Activated naive CD8-positive, alpha-beta T cell treated with anti-CD3 and anti-CD28 coated beads, Interleukin-2, amount 50 U/mL, for 24 hours (primary cell): ENCODE measurements around the gene VSTM1.

Source experiments
- ATAC-seq: fragments of 150-1000 bp; cut with Tn5 transposase; one replicate; pipeline ENCODE4 v1.10.0; 2021
- DNase-seq: peaks from one replicate; pipeline ENCODE4 v3.0.0; 2021
- H3K27ac Mint-ChIP-seq: one replicate; pipeline ENCODE4 v1.8.0; 2021; ENCODE audit warnings: mild to moderate bottlenecking, mixed read lengths
- H3K27me3 Mint-ChIP-seq: one replicate; pipeline ENCODE4 v1.8.0; 2021; ENCODE audit warnings: mixed read lengths
- H3K36me3 Mint-ChIP-seq: one replicate; pipeline ENCODE4 v1.8.0; 2021; ENCODE audit warnings: low read depth, mixed read lengths
- H3K4me1 Mint-ChIP-seq: one replicate; pipeline ENCODE4 v1.8.0; 2021; ENCODE audit warnings: mixed read lengths
- H3K4me3 Mint-ChIP-seq: one replicate; pipeline ENCODE4 v1.8.0; 2021; ENCODE audit warnings: mild to moderate bottlenecking, moderate library complexity, mixed read lengths
- H3K9me3 Mint-ChIP-seq: one replicate; pipeline ENCODE4 v1.8.0; 2021; ENCODE audit warnings: mixed read lengths

VSTM1 gene

DNA sequence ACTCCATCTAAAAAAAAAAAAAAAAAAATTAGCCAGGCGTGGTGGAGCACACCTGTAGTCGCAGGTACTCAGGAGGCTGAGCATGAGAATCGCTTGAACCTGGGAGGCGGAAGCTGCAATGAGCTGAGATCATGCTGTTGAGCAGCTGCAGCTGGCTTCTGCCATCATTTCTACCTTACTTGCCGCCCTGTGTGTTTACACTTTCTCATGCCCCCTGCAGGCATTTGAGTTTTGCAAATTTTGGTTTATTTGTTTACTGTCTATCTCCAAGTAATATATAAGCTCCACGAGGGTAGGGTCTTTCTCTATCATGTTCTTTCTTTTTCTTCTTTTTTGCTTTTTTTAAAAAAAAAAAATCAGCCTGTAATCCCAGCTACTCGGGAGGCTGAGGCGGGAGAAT is 54.3 kb downstream of the VSTM1 start:
- Mint-ChIP-seq H3K27ac (no peak overlapping the region), H3K9me3 (no peaks in the 10 kb centered on the region), H3K4me1 (no peaks in the 10 kb centered on the region), H3K36me3 (no peaks in the 10 kb centered on the region), H3K27me3 (peaks cover 22% of the 10 kb centered on the region), H3K4me3 (no peak overlapping the region)
- ATAC-seq (no peak), DNase-seq (no peak)

- H3K27ac Mint-ChIP-seq, result no peak overlapping the region
- H3K4me1 Mint-ChIP-seq, result no peaks in the 10 kb centered on the region
- no peak for DNase-seq
- H3K27me3 Mint-ChIP-seq, result peaks cover 19% of the 10 kb centered on the region
- ATAC-seq, result no peak
- H3K9me3 Mint-ChIP-seq, result no peaks in the 10 kb centered on the region
- no peaks in the 10 kb centered on the region for H3K36me3 Mint-ChIP-seq
- H3K4me3 Mint-ChIP-seq, result no peak overlapping the region
These were observed 61.0 kb downstream of the VSTM1 start for GRCh38 chr19:54002495-54003315.

GRCh38 chr19:54001496-54001895 is 62.2 kb downstream of the VSTM1 start:
- H3K36me3 Mint-ChIP-seq, result no peaks in the 10 kb centered on the region
- DNase-seq, result no peak
- ATAC-seq, result no peak
- H3K9me3 Mint-ChIP-seq, result no peaks in the 10 kb centered on the region
- H3K27ac Mint-ChIP-seq, result no peak overlapping the region
- H3K4me1 Mint-ChIP-seq, result no peaks in the 10 kb centered on the region
- H3K27me3 Mint-ChIP-seq, result peaks cover 19% of the 10 kb centered on the region
- H3K4me3 Mint-ChIP-seq, result no peak overlapping the region

DNA sequence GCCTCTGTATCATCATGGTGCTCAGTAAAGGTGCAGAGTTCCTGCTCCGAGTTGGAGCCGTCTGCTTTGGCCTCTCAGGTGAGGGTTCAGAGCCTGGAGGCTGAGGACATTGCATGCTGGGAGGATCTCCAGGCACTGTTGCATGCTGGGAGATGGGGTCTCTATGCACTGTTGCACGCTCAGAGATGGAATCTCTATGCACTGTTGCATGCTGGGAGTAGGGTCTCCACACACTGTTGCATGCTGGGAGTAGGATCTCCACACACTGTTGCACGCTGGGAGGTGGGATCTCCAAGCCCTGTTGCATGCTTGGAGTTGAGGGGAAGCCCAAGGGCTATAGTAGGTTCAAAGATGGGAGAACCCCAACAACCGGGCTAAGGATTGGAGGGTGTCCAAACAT is 64.0 kb downstream of the VSTM1 start:
- Mint-ChIP-seq H3K9me3 (no peaks in the 10 kb centered on the region), H3K27me3 (peaks cover 34% of the 10 kb centered on the region)

DNA sequence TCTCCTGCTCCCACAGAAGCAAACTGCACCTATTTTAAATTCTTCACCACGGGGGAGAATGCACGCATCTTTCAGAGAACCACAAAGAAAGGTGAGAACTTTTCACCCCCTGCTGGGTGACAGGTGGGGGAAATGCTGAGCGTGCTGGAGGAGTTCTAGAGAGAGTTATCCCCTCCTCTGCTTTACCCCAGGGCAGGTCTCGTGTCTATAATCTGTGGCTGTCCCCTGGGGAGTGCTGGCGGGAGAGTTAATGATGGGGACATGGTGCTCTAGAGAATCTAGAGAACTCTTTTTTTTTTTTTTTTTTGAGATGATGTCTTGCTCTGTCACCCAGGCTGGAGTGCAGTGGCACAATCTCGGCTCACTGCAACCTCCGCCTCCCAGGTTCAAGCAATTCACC is 65.5 kb downstream of the VSTM1 start:
- ATAC-seq (no peak), DNase-seq (no peak)
- Mint-ChIP-seq H3K27me3 (peaks cover 47% of the 10 kb centered on the region), H3K36me3 (no peaks in the 10 kb centered on the region), H3K4me1 (no peaks in the 10 kb centered on the region), H3K4me3 (no peak overlapping the region), H3K27ac (no peak overlapping the region), H3K9me3 (no peaks in the 10 kb centered on the region)

More for the DNA sequence above, 64.0 kb downstream of the VSTM1 start:
- no peaks in the 10 kb centered on the region for H3K36me3 Mint-ChIP-seq
- no peak overlapping the region for H3K27ac Mint-ChIP-seq
- DNase-seq, result no peak
- no peak overlapping the region for H3K4me3 Mint-ChIP-seq
- no peak for ATAC-seq
- H3K4me1 Mint-ChIP-seq, result no peaks in the 10 kb centered on the region

DNA sequence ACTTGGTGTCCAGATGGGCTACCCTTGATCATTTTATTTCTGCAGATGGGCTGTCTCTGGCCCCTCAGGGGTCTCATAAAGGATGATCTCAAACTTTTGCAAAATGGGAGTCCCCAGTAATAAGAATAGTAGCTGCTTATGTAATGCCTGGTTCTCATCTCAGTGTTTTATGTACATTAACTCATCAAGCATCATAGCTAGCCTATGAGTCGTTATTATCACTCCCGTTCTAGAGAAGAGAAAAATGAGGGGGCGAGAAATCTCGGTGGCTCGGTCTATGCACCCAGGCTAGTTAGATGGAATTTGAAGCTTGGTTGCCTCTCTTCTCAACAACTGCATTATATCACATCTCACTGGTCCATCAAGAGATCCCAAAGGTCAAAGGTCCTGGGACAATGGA is 68.9 kb downstream of the VSTM1 start:
- no peaks in the 10 kb centered on the region for H3K36me3 Mint-ChIP-seq
- H3K4me1 Mint-ChIP-seq, result peaks cover 5% of the 10 kb centered on the region
- no peak overlapping the region for H3K4me3 Mint-ChIP-seq
- no peak overlapping the region for H3K27ac Mint-ChIP-seq
- H3K9me3 Mint-ChIP-seq, result no peaks in the 10 kb centered on the region
- ATAC-seq, result no peak
- peaks cover 49% of the 10 kb centered on the region for H3K27me3 Mint-ChIP-seq
- DNase-seq, result no peak

- Mint-ChIP-seq H3K4me3 (no peak overlapping the region), H3K4me1 (peaks cover 5% of the 10 kb centered on the region), H3K9me3 (no peaks in the 10 kb centered on the region), H3K27me3 (peaks cover 55% of the 10 kb centered on the region), H3K36me3 (no peaks in the 10 kb centered on the region), H3K27ac (no peak overlapping the region)
- DNase-seq, result no peak
- no peak for ATAC-seq
These were observed 70.2 kb downstream of the VSTM1 start for GRCh38 chr19:53993448-53993847.

DNA sequence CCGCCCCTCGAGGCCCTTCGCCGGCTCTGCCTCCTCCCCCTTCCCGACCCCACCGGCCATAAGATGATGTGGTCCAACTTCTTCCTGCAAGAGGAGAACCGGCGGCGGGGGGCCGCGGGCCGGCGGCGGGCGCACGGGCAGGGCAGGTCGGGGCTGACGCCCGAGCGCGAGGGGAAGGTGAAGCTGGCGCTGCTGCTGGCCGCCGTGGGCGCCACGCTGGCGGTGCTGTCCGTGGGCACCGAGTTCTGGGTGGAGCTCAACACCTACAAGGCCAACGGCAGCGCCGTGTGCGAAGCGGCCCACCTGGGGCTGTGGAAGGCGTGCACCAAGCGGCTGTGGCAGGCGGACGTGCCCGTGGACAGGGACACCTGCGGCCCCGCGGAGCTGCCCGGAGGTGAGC is 70.9 kb downstream of the VSTM1 start:
- ATAC-seq, result no peak
- no peak overlapping the region for H3K4me3 Mint-ChIP-seq
- peaks cover 5% of the 10 kb centered on the region for H3K4me1 Mint-ChIP-seq
- H3K9me3 Mint-ChIP-seq, result no peaks in the 10 kb centered on the region
- H3K27me3 Mint-ChIP-seq, result peaks cover 54% of the 10 kb centered on the region
- H3K27ac Mint-ChIP-seq, result no peak overlapping the region
- no peak for DNase-seq
- no peaks in the 10 kb centered on the region for H3K36me3 Mint-ChIP-seq

DNA sequence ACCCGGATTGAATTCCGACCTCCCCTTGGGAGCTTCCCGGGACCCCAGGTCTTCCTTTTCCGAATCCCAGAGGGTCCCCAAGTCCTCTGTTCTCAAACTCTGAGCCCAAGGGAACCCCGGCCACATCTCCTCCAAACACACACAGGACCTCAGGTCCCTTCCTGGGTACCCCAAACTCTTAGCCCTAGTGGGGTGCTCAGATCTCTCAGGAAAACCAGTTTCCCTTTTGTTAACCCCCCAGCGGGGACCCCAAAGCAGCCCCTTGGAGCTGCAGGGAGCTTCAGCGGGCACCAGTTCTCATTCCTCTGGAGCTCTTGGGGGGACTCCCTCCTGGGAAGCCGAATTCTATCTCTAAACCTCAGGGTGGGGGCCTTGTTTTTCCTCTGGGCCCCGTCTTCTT is 71.5 kb downstream of the VSTM1 start:
- Mint-ChIP-seq H3K27me3 (peaks cover 54% of the 10 kb centered on the region), H3K4me3 (no peak overlapping the region), H3K4me1 (peaks cover 5% of the 10 kb centered on the region), H3K36me3 (no peaks in the 10 kb centered on the region), H3K9me3 (no peaks in the 10 kb centered on the region), H3K27ac (no peak overlapping the region)
- no peak for DNase-seq
- no peak for ATAC-seq

DNA sequence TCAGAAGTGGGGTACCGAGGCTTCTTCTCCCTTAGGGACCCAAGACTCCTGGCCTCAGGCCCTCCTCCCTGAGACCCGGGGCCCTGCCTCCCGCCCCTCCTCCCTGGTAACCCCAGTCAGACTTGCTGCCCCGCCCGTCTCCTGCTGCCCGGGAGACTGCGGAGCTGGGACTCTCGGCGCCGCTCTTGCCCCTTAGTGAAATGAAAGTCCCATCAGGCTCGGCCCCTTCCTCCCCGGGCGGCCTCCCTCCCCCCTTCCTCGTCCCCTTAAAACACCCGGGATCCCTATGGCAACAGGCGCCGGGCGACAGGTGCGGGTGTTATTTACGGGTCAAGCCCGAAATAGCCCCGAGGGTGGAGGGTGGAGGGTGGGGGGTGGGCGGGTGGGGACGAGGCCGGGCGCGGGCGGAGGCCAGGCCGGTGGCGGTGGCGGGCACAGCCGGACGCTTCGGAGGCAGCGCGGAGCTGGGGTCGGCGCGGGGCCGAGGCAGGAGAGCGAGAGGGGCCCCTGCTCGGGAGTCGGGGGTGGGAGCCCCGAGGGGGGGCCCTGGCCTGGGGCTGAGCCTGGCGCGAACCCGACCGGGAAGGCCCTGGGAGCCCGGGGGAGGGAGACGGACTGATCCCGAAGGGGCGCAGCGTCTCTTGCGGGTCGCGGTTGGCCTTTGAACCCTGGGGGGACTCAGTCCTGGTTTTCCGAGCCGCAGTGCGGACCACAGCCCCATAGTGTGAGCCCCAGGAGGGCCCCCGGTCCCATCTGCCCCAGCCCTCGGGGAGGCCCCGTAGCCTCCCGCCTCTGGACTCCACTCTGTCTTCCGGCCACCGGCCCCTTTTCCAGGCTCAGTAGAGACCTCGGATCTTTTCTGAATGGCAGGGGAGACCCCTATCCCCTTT is 72.2 kb downstream of the VSTM1 start, which contains the start of gene CACNG6:
TSS of gene CACNG6 (plus strand) at position 414 of the 890 bp plus-strand sequence. CDS start 1,241 bp downstream, outside the sequence.
- peaks cover 5% of the 10 kb centered on the region for H3K4me1 Mint-ChIP-seq
- no peaks in the 10 kb centered on the region for H3K36me3 Mint-ChIP-seq
- ATAC-seq (no peak), DNase-seq (no peak)
- H3K27ac Mint-ChIP-seq, result no peak within 1 kb of the TSS
- no peaks in the 10 kb centered on the region for H3K9me3 Mint-ChIP-seq
- no peak within 1 kb of the TSS for H3K4me3 Mint-ChIP-seq
- H3K27me3 Mint-ChIP-seq, result peaks cover 50% of the 10 kb centered on the region
